T1000 (cell line): ENCODE results near the gene SLC25A3.
A peak's percentile ranks its signal among the peaks of the same experiment; 100 is the strongest.
"Not testable (repeated sequence)": the region's sequence is repeated elsewhere in the genome, so short reads cannot be mapped to it uniquely, and the experiment has no call there.

Experiments used
- DNase-seq: peaks from one replicate; lab custom pipeline; 2025; ENCODE audit warnings: mixed read lengths; lab: John Stamatoyannopoulos, UW

SLC25A3 gene

DNA sequence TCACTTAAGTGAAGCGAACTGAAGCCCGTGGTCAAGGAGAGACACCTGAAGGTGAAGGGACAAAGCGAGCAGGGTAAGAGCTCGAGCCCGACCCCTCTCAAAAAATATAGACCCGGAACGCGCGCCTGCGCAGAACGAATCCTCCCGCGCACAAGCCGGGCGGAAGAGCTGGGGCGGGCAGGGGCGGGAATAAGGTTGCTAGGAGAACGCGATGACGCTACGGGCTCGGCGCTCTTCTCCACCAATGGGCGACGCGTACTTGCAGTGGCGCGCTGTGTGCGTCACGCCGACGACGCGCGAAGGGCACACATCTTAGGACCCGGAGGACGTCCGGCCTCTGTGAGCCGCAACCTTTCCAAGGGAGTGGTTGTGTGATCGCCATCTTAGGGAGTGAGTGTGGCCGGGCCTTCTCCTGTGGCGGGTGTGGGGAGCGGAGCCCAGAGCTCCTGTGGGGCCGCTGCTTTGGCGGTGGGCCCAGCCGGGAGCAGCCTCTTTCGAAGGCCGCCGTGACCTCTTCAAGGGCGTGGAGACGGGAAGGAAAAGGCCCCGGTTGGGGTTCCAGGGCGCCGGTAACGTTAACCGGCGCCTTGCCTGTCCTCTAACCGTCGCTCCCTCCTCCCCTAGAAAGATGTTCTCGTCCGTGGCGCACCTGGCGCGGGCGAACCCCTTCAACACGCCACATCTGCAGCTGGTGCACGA lies at the start of gene SLC25A3:
Gene SLC25A3, plus strand, starts transcription at position 336 of the 699 bp plus-strand sequence. Its CDS starts 293 bp downstream, at position 629.
- DNase-seq: peak; percentile 100

DNA sequence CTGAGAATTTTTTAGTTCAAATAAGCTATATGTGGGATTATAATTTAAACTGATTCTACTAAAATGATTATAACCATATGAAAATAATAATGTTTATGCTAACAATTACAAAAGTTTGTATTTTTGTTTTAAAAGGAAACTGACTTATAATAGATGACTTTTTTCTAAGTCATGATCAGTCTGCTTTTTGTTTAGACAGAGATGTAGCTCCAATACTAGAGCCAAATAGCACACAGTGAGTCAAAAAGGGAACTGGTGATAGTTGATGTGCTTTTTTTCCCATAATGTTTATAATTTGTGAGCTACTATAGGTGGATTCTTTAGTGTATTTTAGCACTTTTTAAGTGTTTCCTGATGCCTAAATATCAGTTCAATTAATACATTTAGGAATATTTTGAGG lies 49.8 kb upstream of the SLC25A3 start:
- DNase-seq: no peak

DNA sequence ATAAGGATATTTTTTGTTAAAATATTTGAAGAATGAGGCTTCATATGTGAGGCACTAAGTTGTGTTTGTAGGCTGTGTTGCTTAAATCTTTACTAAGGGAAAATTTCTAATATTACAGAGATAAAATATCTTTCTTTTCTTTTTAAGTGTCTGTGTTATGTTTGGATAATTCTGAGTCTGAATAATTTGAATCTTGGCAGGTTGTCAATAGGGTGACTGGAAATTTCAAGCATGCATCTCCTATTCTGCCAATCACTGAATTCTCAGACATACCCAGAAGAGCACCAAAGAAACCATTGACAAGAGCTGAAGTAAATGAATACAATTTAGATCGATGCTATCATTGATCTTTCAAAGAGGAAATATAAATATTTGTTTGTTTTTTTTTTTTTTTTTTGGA lies 48.7 kb upstream of the SLC25A3 start:
- DNase-seq: no peak

DNA sequence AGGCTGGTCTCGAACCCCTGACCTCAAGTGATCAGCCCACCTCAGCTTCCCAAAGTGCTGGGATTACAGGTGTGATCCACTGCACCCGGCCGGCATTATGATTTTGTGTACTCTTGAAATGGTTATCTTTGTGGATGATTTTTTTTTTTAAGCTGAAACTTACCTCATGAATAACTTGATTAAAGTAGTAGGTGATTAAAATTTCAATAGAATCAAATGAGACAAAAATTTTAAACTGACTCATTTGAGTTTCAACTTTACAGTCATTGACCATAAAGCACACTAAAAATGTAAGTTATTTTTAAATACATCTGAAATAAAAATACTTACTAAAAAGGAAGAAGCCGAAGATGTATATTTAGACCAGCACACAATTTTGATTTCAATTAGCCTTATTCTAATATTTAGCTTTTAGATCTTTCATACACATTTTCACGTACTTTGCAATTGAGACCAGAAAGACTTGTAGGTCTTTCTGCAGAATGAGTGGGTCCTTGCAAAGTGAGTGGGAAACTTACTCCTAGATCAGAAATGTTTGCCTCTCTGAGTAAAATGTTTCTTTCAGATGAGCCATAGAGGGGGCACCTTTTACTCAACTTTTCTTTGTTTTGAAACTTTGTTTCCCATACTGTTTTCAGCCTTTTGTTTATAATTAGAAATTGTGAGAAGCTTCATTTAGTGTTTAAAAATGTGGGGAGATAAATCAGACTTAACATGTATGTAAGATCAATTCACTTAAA lies 43.9 kb upstream of the SLC25A3 start:
- no peak for DNase-seq

DNA sequence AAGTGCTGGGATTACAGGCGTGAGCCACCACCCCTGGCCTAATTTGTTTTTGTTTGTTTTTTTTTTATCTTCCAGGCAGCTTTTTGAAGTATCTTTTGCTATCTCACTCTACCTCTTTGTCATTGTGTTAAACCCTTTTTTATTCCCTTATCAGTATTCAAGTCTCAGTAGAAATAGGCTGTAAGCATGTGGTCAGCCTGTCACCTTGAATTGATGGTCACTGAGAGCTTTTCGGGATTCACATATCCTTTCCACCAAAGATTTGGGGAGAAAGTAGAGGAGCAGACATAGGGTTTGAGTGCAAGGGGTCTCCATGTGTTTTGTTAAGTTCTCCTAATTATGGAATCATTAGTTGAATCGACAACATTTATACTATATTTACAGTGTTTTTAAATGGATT lies 41.7 kb upstream of the SLC25A3 start:
- DNase-seq: no peak

DNA sequence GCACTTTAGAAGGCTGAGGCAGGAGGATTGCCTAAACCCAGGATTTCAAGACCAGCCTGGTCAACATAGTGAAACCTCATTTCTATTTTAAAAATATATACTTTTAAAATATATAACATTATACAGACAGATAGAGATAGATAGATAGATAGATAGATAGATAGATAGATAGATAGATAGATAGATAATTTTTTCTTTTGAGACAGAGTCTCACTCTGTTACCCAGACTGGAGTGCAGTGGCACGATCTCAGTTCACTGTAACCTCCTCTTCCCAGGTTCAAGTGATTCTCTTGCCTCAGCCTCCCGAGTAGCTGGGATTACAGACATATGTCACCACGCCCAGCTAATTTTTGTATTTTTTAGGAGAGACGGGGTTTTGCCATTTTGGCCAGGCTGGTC lies 35.4 kb upstream of the SLC25A3 start:
- not testable (repeated sequence) for DNase-seq

DNA sequence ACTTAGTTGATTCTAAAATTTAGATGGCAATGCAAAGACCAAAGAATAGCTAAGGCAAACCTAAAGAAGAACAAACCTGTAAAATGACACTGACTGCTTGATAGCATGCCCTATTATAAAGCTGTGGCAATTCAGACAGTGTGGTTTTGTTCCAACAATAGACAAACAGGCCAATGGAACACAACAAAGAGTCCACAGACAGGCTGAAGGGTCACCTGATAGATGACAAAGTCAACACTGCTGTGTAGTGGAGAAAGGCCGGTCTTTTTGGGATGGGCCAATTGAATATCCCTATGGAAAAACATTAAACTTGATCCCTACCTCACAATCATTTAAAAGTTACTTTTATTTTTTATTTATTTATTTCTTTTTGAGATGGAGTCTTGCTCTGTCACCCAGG lies 33.8 kb upstream of the SLC25A3 start:
- no peak for DNase-seq

DNA sequence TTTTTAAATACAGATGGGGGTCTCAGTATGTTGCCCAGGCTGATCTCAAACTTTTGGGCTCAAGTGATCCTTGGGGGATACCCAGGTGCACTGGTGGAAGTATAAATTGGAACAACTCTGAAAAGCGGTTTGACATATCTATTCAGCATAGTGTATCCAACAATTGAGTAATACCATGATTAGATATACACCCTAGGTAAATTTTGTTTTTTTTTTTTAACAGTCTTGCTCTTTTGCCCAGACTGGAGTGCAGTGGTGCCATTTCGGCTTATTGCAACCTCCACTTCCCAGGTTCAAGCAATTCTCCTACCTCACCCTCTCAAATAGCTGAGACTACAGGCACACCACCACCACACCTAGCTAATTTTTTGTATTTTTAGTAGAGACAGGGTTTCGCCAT lies 31.6 kb upstream of the SLC25A3 start:
- DNase-seq: no peak

DNA sequence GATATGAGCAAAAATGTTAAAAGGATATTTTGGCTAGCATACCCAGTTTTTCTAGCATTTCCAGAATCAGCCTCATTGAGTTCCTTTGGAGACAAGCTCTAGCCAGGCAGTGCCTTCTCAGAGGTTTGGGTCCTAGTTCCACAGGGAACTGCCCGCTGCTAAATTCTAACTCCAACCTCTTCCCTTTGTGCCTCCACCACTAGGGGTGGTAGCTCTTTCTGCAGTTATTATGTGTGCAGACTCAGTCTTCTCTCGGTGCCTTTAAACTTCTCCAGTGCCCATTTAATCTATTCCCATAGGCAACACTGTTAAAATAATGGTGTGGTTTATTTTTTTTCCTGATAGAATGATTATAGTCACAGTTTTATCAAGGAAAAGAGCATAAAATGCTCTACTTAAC lies 21.5 kb upstream of the SLC25A3 start:
- no peak for DNase-seq

DNA sequence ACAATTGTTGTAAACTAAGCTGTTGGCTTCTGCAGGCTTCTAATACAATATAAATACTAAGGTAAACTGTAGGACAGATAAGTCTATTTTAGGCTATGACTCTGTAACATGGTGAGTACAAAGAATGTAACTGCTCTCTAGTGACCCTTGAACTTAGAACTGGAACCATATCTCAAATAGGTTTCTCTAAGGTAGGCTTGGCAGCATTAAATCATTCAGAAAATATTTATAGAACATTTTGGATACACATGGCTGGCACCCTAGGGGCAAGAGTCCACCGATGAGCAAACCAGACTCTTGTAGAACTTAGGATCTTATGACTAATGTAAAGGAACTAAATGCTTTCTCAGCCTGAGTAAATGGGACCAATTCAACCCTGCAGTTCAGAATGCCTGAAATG lies 19.4 kb upstream of the SLC25A3 start:
- DNase-seq: no peak

DNA sequence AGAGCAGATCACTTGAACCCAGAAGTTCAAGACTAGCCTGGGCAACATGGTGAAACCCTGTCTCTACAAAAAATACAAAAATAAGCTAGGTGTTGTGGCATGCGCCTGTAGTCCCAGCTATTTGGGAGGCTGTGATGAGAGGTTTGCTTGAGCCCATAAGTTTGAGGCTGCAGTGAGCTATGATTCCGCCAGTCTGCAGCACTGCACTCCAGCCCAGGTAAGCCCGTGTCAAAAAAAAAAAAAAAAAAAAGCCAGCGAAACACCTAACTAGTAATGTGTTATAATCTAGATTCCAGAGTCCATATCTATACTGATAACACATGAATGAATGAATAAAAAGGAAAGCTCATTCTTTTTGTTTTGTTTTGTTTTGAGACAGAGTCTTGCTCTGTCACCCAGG lies 18.5 kb upstream of the SLC25A3 start:
- DNase-seq: no peak

DNA sequence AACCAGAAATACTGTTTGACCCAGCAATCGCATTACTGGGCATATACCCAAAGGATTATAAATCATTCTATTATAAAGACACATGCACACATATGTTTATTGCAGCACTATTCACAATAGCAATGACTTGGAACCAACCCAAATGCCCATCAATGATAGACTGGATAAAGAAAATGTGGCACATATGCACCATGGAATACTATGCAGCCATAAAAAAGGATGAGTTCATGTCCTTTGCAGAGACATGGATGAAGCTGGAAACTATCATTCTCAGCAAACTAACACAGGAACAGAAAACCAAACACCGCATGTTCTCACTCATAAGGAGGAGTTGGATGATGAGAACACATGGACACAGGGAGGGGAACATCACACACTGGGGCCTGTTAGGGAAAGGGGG lies 16.7 kb upstream of the SLC25A3 start:
- DNase-seq: not testable (repeated sequence)

DNA sequence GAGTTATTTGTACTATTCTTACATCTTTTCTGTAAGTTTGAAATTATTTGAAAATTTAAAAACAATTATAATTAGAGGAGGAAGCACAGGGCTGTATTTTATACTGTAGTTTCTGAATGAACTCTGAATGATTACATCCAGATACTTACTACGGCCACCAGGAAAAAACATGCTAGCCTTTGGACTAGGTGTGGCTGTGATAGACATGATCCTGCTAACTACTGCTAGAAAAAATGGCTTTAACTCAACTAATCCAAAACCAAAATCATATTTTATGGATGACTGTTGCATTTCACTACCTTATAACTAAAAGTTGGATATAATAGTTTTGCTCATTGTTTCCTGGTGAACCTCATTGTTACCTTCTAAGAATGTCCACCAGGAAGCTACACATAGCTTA lies 15.1 kb upstream of the SLC25A3 start:
- DNase-seq: no peak

DNA sequence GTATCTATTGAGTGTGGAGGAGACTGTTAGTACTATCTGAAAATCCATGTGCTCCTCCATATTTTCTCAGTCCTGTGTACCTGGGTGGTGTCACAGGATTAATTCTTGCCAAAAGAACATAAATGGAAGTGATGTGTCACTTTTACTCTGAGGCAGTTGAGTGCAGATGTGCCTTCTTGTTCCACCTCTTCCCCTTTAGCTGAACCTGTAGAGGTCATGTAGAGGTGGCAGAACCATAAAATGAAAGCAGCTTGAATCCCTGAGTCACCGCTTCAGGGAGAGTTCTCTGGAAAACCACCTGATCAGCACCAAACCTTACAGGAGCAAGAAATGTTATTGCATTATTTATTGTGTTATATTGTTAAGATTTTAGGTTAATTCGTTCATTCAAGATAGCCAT lies 14.7 kb upstream of the SLC25A3 start:
- DNase-seq: no peak

DNA sequence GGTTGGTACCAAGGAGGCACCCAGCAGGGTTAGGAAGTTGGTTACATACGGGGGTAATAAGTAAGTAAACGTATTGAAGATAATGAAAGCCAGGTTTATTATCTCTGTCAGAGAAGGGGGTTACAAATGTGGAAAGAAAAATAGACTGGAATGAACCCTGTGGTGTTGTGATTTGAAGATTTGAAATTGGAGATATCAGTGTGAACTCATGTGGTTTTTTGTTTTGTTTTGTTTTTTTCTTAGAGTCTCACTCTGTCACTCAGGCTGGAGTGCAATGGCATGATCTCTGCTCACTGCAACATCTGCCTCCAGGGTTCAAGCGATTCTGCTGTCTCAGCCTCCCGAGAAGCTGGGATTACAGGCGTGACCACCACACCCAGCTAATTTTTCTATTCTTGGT lies 14.1 kb upstream of the SLC25A3 start:
- DNase-seq: no peak

DNA sequence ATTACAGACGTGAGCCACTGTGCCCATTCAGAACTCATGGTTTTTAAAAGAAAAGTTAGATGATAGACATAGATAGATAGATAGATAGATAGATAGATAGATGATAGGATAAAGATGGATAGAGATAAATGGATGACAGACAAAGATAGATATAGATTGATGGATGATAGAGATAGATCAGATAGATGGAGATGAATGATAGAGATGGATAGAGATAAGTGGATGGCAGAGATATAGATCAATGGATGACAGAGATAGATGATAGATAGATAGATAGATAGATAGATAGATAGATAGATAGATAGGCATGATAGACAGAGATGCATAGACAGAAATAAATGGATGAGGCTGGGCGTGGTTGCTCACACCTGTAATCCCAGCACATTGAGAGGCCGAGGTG lies 13.7 kb upstream of the SLC25A3 start:
- no peak for DNase-seq

DNA sequence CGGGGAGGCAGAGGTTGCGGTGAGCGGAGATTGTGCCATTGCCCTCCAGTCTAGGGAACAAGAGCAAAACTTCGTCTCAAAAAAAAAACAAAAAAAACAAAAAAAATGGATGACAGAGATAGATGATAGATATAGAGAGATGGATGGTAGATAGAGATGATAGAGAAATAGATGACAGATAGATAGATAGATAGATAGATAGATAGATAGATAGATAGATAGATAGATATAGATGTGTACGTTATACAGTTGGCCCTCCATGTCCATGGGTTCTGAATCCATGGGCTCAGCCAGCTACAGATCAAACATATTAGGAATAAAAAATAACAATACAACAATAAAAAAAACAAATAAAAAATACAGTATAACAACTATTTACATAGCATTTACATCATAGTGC lies 12.8 kb upstream of the SLC25A3 start:
- DNase-seq: no peak

DNA sequence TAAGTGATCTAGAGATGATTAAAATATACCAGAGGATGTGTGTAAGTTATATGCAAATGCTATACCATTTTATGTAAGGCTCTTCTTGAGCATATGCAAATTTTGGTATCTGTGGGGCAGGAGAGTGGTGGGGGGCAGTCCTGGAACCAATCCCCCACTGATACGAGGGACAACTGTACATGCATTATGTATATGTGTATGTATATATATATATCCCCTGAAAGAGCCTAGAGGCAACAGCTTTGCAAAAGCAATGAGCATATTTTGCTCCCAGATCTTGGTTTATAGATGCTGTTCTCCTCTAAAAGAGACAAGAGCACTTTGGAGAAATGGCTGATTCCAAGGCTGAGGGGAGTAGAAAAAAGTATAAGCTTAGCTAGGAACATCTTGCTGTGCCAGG lies 12.4 kb upstream of the SLC25A3 start:
- DNase-seq: no peak

DNA sequence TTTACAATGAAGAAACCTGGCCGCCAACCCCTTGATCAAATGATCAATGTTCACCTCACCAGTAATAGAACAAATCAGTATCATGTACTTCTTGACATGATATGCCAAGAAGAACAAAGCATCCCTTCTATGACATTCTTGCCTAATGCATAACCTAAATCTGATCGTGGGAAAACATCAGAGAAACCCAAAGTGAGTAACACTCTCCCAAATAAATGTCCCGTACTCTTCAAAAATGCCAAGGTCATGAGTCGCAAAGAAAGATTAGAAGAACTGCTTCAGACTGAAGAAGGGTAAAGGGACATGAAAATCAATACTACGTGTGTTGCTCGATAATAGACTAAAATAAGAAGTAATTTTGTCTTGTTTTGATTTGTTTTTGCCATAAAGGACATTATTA lies 11.4 kb upstream of the SLC25A3 start:
- DNase-seq: no peak

DNA sequence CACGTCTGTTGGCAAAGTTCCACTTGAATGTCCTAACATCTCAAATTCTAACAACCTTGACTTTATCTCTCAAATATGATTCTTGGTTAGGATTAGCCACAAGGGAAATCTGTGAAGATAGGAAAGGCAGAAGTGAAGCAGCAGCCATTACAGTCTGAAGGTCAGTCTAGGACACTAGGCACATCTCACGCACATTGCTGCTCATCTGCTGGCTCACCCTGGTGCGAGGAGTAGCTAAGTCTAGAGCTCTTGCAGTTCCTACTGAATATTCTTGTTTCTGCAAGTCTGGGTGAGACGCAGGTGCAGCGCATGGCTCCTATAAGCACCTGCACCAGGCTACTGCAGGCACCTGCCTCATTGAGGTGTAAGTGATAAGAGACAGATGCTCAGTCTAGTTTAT lies 6.4 kb upstream of the SLC25A3 start:
- no peak for DNase-seq

DNA sequence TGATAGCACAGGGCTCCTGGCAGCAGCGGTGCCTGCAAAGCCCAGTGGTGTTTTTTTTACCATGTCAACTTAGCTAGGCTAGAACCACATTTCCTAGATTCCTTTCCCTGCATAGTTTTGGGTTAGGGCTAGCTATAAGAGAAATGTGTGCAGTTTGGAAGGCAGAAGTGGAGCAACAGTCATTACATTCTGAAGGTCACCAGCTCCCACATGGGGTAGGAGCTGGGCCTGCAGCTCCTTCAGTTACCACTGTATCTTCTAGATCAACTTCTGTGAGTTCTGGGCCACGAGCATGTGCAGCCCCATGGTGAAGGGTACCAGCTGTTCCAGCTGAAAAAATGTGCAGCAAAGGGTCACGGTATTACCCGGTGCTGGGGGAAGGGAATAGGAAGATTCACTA lies 2.3 kb upstream of the SLC25A3 start:
- no peak for DNase-seq

DNA sequence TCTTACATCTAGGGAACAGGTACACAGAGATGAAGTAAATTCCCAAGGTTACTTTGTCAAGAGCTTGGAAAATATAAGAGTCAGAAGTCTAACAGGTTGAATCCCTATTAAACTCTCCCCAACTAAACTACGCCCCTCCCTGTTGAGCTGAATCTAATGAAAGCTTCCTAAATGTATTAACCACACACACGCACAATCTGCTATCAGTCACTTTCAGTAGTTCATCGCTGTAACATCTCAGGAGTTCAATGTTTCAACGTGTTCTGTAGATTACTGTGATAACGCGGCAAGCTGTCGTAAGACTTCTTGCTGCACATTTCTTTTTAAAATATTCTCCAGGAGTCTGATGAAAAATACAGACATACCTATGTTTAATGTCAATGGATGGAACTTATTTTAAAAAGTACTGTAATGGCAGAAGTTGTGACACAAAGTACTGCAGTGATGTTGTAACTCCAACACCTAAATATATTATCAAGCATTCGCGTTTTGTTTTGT lies 612 bp upstream of the SLC25A3 start:
- DNase-seq: no peak

DNA sequence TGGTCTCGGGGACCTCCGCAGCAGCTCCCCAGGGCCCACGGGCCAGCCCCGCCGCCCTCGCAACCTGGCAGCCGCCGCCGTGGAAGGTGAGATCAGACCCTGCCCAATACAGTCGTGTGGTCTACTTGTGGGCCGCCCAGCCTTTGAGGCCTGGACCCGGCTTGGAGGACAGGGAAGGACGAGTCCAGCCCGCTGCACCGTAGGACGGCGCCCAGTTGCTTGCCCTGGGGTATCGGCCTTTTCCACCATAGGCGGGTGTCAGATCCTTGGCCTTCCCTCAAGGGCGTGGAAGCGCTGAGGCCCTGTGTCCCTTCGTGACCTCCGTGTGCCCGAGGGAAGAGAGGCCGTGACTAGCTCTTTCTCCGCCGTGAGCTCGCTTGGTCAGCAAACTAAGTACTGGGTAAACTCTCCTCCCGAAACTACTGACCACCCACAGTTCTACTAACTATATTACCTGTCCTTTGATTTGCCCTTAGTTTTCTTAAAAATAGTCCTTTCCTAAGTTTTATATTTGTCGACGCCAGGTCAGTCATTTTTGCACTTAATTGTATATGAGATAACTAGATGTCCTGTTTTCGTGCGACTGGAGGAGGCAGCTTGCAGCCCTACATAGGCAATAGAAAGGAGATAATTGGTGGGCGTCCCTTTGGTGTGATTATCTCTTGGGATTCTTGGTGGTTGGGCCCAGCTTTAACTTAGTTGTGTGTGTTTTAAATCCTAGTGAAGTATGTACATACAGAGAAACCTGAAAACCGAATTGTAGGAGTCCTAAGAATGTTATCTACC lies 757 bp downstream of the SLC25A3 start:
- DNase-seq: no peak
